ENCODE measurements around the gene SORCS1. TPM values are rescaled to one million over a fixed set of nuclear protein-coding genes. Genes with fewer than 3 reads are reported as not detected.

The SORCS1 gene
- total RNA-seq, 1 donor from 2014 or later = 11.1 TPM

DNA sequence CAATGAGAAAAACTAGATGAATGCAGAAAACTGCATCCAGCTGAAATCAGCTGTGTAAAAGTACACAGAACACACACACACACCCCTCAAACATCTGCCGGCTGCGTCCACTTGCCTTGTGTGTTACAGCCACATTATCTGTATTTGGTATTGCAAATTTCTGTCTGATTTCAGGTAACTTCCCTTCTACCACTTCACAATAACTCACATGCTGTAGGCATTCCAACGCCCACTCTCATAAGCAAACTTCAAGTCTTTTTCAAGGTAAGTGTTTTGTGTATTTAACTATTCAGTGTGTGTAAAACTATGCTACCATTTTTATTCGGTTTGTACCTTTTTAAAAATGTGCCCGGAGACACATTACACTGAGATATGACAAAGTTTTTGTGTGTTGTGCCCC is 594.2 kb downstream of the SORCS1 start:
- no peak overlapping the region for H3K27ac ChIP-seq
- H3K27me3 ChIP-seq = no peaks in the 10 kb centered on the region
- no peaks in the 10 kb centered on the region for H3K79me2 ChIP-seq (ENCODE audit: low read depth)
- Mint-ChIP-seq H3K4me1 (peaks cover 15% of the 10 kb centered on the region), H3K9me3 (no peaks in the 10 kb centered on the region), H3K36me3 (no peaks in the 10 kb centered on the region), H3K27ac (no peak overlapping the region), H3K4me3 (no peak overlapping the region), H3K27me3 (ENCODE audit: insufficient read depth, low read depth) (no peaks in the 10 kb centered on the region)
- no peak overlapping the region for H2AFZ ChIP-seq (replicated peaks)
- no peaks in the 10 kb centered on the region for H3F3A ChIP-seq (ENCODE audit: low read depth)
- no peaks in the 10 kb centered on the region for H4K20me1 ChIP-seq (ENCODE audit: low read depth)
- no peak overlapping the region for H3K9ac ChIP-seq
- no peak overlapping the region for H3K4me2 ChIP-seq
- DNase-seq (ENCODE audit: low spot score) = no peak
- TF ChIP-seq EZH2phosphoT487 (IDR thresholded peaks at IDR 0.05) (no peak), EZH2 (IDR thresholded peaks at IDR 0.05) (no peak)
- TF ChIP-seq, protein P1, sequence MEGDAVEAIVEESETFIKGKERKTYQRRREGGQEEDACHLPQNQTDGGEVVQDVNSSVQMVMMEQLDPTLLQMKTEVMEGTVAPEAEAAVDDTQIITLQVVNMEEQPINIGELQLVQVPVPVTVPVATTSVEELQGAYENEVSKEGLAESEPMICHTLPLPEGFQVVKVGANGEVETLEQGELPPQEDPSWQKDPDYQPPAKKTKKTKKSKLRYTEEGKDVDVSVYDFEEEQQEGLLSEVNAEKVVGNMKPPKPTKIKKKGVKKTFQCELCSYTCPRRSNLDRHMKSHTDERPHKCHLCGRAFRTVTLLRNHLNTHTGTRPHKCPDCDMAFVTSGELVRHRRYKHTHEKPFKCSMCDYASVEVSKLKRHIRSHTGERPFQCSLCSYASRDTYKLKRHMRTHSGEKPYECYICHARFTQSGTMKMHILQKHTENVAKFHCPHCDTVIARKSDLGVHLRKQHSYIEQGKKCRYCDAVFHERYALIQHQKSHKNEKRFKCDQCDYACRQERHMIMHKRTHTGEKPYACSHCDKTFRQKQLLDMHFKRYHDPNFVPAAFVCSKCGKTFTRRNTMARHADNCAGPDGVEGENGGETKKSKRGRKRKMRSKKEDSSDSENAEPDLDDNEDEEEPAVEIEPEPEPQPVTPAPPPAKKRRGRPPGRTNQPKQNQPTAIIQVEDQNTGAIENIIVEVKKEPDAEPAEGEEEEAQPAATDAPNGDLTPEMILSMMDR (IDR thresholded peaks at IDR 0.05) = no peak
- H3K36me3 ChIP-seq = no peaks in the 10 kb centered on the region
- H3K4me1 ChIP-seq = peaks cover 6% of the 10 kb centered on the region
- H3K4me3 ChIP-seq = no peak overlapping the region
- no peaks in the 10 kb centered on the region for H3K9me3 ChIP-seq (ENCODE audit: low read depth)

DNA sequence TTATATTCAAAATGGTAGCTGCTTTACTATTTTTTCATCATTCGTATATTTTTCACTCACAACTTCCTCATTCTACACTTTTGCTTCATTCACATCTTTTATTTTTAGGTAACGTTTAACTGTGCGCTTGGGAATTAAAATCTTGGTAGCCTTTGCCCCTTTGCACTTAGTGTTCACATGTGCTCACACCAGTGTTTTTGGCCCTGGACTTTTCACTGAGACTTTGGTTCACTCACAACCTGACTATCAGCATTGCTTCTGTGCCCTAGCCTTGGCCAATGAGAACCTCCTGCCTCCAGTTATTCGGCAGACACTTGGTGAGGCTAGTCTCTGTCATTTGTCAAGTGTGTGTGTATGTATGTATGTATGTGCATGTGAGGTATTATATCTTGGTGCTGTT is 596.9 kb downstream of the SORCS1 start:
- Mint-ChIP-seq H3K36me3 (no peaks in the 10 kb centered on the region), H3K4me1 (peaks cover 5% of the 10 kb centered on the region), H3K4me3 (no peak overlapping the region), H3K27ac (no peak overlapping the region), H3K27me3 (ENCODE audit: insufficient read depth, low read depth) (no peaks in the 10 kb centered on the region), H3K9me3 (no peaks in the 10 kb centered on the region)
- H3K9me3 ChIP-seq (ENCODE audit: low read depth) = no peaks in the 10 kb centered on the region
- no peak overlapping the region for H3K4me2 ChIP-seq
- TF ChIP-seq EZH2 (IDR thresholded peaks at IDR 0.05) = no peak
- TF ChIP-seq, protein P1 (IDR thresholded peaks at IDR 0.05) = no peak
- TF ChIP-seq EZH2phosphoT487 (IDR thresholded peaks at IDR 0.05) = no peak
- no peaks in the 10 kb centered on the region for H3F3A ChIP-seq (ENCODE audit: low read depth)
- H3K4me3 ChIP-seq = no peak overlapping the region
- no peaks in the 10 kb centered on the region for H3K79me2 ChIP-seq (ENCODE audit: low read depth)
- H3K36me3 ChIP-seq = no peaks in the 10 kb centered on the region
- no peak overlapping the region for H3K9ac ChIP-seq
- H3K27ac ChIP-seq = no peak overlapping the region
- H3K4me1 ChIP-seq = no peaks in the 10 kb centered on the region
- H2AFZ ChIP-seq (replicated peaks) = no peak overlapping the region
- H4K20me1 ChIP-seq (ENCODE audit: low read depth) = no peaks in the 10 kb centered on the region
- no peaks in the 10 kb centered on the region for H3K27me3 ChIP-seq
- DNase-seq (ENCODE audit: low spot score) = no peak

DNA sequence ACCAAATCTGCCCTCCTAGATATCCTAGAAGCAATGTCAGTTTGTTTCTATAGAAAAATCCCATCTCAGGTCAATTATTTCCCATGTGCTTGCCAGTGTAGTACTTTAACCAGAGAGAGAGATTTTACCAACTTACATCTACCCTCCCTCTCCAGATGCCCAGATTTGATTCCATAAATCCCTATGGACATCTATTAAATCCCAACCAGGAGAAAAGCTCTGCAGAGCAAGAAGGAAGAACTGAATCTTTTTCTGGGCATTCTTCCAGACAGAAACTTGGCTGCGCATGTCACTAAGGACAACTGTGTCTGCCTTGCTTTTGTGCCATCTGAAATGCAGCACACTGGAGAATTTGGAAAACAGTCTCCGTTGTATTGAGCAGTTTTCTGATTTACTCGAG is 597.6 kb downstream of the SORCS1 start:
- H3K27ac Mint-ChIP-seq = no peak overlapping the region
- TF ChIP-seq, protein P1 (IDR thresholded peaks at IDR 0.05) = no peak
- no peak for TF ChIP-seq EZH2 (IDR thresholded peaks at IDR 0.05)
- TF ChIP-seq EZH2phosphoT487 (IDR thresholded peaks at IDR 0.05) = no peak

More for the DNA sequence above, 597.6 kb downstream of the SORCS1 start:
- Histone ChIP-seq H3F3A (ENCODE audit: low read depth) (no peaks in the 10 kb centered on the region), H3K36me3 (no peaks in the 10 kb centered on the region), H3K4me3 (no peak overlapping the region), H3K27me3 (no peaks in the 10 kb centered on the region), H3K9ac (no peak overlapping the region), H3K4me2 (no peak overlapping the region), H3K27ac (no peak overlapping the region), H3K4me1 (no peaks in the 10 kb centered on the region), H4K20me1 (ENCODE audit: low read depth) (no peaks in the 10 kb centered on the region), H3K9me3 (ENCODE audit: low read depth) (no peaks in the 10 kb centered on the region), H2AFZ (replicated peaks) (no peak overlapping the region), H3K79me2 (ENCODE audit: low read depth) (no peaks in the 10 kb centered on the region)
- Mint-ChIP-seq H3K27me3 (ENCODE audit: insufficient read depth, low read depth) (no peaks in the 10 kb centered on the region), H3K9me3 (no peaks in the 10 kb centered on the region), H3K4me1 (peaks cover 5% of the 10 kb centered on the region), H3K4me3 (no peak overlapping the region), H3K36me3 (no peaks in the 10 kb centered on the region)
- DNase-seq (ENCODE audit: low spot score) = no peak

Measured in neural progenitor cell (in vitro differentiated cells).